C4-2B (cell line): ENCODE data around the gene CCDC112.

ENCODE experiments used
- CTCF ChIP-seq: fragments of 450-650 bp; conservative IDR thresholded peaks from 2 replicates; pipeline ENCODE4 v1.5.1; 2017; ENCODE audit warnings: mild to moderate bottlenecking
- ZFX ChIP-seq: fragments of 450-650 bp; IDR thresholded peaks from 2 replicates; pipeline ENCODE4 v1.6.1; 2017

DNA sequence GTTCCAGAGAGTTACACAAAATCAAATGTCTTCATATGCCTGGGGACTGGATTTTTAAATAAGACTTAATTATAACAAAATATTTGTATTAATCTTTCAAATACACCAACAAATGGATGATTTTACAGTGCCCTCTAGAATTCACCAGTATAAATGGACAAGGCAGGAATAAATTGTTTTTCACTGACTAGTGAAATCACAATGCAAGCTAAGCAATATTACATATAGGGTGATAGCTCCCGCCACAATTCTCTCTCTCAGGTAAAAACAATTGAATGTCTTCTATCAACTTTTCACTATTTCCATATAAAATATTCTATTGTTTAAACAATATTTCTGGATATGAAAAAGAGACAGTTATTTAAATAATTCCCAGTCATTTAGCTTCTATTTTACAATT lies 8.0 kb upstream of the CCDC112 start:
- TF ChIP-seq CTCF (no peak), ZFX (no peak)
